ENCODE results near the gene P2RY8.

P2RY8 gene

DNA sequence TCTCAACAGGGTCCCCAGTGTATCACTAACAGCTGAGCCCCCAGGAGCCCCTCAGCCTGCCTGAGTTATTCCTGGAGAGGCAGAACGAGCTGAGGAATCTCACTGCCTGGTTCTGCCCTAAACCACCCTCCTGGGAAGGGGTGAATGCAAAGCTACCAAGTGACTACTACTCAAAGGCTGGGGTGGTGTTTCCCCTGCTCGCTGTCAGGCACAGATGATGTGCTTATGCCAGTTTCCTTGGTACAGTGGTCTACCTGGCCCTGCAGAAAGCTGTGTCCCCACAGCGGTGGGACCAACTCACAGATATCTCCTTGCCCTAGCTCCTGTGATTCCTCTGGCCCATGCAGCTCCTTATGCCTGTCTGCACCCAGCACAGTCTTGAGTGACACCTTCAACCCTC is 48.8 kb downstream of the P2RY8 start:
- TF ChIP-seq, protein P1, sequence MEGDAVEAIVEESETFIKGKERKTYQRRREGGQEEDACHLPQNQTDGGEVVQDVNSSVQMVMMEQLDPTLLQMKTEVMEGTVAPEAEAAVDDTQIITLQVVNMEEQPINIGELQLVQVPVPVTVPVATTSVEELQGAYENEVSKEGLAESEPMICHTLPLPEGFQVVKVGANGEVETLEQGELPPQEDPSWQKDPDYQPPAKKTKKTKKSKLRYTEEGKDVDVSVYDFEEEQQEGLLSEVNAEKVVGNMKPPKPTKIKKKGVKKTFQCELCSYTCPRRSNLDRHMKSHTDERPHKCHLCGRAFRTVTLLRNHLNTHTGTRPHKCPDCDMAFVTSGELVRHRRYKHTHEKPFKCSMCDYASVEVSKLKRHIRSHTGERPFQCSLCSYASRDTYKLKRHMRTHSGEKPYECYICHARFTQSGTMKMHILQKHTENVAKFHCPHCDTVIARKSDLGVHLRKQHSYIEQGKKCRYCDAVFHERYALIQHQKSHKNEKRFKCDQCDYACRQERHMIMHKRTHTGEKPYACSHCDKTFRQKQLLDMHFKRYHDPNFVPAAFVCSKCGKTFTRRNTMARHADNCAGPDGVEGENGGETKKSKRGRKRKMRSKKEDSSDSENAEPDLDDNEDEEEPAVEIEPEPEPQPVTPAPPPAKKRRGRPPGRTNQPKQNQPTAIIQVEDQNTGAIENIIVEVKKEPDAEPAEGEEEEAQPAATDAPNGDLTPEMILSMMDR (IDR thresholded peaks at IDR 0.05; ENCODE audit: insufficient read depth, low read length, missing control alignments) = no peak
- ChIA-PET CTCF (no interaction called here), POLR2A (no interaction called here)
- no peak for DNase-seq (ENCODE audit: low read depth, low spot score)
- H3K4me3 ChIP-seq (ENCODE audit: low read depth, low read length) = no peak overlapping the region

DNA sequence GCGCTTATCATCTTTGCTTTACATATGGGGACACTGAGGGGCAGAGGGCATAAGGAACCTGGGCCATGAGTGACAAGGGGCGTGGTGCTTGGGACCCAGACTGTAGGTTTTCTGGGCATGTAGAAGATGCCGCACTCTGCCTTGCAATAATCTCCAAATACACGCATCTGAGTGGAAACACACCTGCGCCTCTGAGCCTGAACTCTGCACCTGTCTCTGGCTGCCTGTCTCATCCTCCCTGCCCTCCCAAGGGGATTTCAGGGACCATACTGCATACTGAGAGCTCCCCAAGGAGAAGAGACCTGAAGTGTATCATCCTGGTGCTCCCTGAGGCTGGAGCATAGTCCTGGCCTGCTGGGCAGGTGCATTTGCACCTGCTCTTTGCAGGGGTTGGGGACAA is 49.6 kb downstream of the P2RY8 start:
- ChIA-PET POLR2A (no interaction called here), CTCF (no interaction called here)
- H3K4me3 ChIP-seq (ENCODE audit: low read depth, low read length) = no peak overlapping the region
- no peak for DNase-seq (ENCODE audit: low read depth, low spot score)
- TF ChIP-seq, protein P1 (IDR thresholded peaks at IDR 0.05; ENCODE audit: insufficient read depth, low read length, missing control alignments) = no peak

DNA sequence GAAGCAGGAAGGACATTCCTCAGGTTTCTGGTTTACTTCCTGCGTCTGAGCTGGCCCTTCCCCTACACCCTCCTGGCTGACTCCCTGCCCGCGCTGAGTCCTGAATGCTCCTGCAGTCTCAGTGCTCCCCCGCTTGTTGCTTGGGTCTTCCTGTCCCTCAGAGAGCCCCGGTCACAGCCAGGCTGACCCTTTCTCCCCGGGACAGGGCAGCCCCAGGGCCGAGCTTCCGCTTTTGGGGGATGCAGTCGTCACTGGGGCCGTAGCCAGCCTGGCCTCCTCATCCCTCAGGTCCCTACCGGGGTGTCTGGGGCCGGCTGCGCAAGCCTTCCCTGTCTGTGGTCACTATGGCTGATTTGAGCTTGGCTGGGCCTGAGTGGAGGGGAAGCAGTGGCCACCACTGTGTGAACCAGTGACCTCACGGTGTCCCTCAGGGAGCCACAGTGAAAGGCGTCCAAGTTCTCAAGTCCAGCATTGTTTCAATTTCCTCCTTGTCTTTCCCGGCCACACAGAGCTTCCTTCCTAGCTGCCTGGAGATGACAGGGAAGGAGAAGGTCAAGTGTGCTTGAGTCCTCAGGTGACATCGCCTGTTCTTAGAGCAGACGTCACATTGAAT is 50.1 kb downstream of the P2RY8 start:
- TF ChIP-seq, protein P1 (IDR thresholded peaks at IDR 0.05; ENCODE audit: insufficient read depth, low read length, missing control alignments) = no peak
- POLR2A ChIA-PET = no interaction called here
- H3K4me3 ChIP-seq (ENCODE audit: low read depth, low read length) = no peak overlapping the region
- no peak for DNase-seq (ENCODE audit: low read depth, low spot score)
- CTCF ChIA-PET = no interaction called here

DNA sequence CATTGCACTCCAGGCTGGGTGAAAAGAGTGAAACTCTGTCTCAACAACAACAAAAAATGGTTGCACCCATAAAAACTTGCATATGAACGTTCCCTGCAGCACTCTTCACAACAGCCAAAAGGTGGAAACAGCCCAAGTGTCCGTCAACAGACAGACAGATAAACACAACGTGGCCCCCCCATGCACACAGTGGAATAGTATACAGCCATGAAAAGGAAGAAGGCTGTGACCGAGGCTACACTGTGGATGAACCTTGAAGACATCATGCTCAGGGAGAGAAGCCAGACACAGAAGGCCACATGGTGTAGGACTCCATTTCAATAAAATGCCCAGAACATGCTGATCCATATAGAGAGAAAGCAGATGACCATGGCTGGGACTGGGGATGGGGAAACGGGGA is 50.8 kb downstream of the P2RY8 start:
- TF ChIP-seq, protein P1 (IDR thresholded peaks at IDR 0.05; ENCODE audit: insufficient read depth, low read length, missing control alignments) = no peak
- POLR2A ChIA-PET = no interaction called here
- DNase-seq (ENCODE audit: low read depth, low spot score) = no peak
- CTCF ChIA-PET = no interaction called here
- no peak overlapping the region for H3K4me3 ChIP-seq (ENCODE audit: low read depth, low read length)

DNA sequence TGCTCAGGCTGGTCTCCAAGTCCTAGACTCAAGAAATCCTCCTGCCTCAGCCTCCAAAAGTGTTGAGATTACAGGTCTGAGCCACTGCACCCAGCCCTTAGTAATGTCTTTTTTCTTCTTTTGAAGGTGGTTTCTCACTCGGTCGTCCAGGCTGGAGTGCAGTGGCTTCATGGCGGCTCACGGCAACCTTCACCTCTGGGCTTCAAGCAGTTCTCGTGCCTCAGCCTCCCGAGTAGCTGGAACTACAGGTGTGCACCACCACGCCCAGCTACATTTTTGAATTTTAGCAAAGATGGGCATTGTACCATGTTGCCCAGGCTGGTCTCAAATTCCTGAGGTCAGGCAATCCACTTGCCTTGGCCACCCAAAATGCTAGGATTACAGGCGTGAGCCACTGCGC is 52.0 kb downstream of the P2RY8 start:
- ChIA-PET POLR2A (no interaction called here), CTCF (no interaction called here)
- TF ChIP-seq, protein P1 (IDR thresholded peaks at IDR 0.05; ENCODE audit: insufficient read depth, low read length, missing control alignments) = no peak
- no peak for DNase-seq (ENCODE audit: low read depth, low spot score)
- H3K4me3 ChIP-seq (ENCODE audit: low read depth, low read length) = no peak overlapping the region

DNA sequence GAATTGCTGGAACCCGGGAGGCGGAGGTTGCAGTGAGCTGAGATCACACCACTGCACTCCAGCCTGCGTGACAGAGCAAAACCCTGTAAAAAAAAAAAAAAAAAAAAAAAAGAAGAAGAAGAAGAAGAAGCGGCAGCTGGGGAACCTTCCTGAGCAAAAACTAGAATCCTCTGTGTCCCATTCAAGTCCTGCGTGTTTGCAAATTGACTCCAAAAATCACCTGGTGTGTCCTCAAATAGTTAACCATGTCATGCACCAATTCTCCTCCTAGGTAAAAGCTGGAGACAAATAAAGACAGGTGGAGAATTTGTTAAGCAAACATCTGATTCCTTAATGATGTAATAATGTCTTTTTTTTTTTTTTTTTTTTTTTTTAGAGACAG is 52.4 kb downstream of the P2RY8 start:
- TF ChIP-seq, protein P1 (IDR thresholded peaks at IDR 0.05; ENCODE audit: insufficient read depth, low read length, missing control alignments) = no peak
- CTCF ChIA-PET = no interaction called here
- POLR2A ChIA-PET = no interaction called here
- H3K4me3 ChIP-seq (ENCODE audit: low read depth, low read length) = no peak overlapping the region
- DNase-seq (ENCODE audit: low read depth, low spot score) = no peak
